Measurements from ENCODE around the gene SDF2L1. TPM values are rescaled to one million over a fixed set of nuclear protein-coding genes. Genes with fewer than 3 reads are reported as not detected.

SDF2L1 gene
- total and polyA plus RNA-seq, 9 of the 15 experiments (the other 6 are each of a cell fraction or from before 2014, with no cell fraction given), result 15.1 to 989 (median 124) TPM

GRCh38 chr22:21629255-21630149, 12.6 kb upstream of the SDF2L1 start, which contains the start of gene YDJC (continued):
- TF ChIP-seq JUND (IDR thresholded peaks at IDR 0.05; ENCODE audit: borderline replicate concordance, low read depth, low read length), result peak; percentile 94
- no peak for TF ChIP-seq JUND (tag; IDR thresholded peaks at IDR 0.05; ENCODE audit: borderline replicate concordance, low read depth, low read length)
- no peak for TF ChIP-seq SOX6 (IDR thresholded peaks at IDR 0.05)
- no peak for TF ChIP-seq KDM1A (IDR thresholded peaks at IDR 0.05)
- TF ChIP-seq CTBP1 (IDR thresholded peaks at IDR 0.05; ENCODE audit: borderline replicate concordance), result no peak
- no peak for TF ChIP-seq ZNF280B (CRISPR knock-in tag; IDR thresholded peaks at IDR 0.05)
- TF ChIP-seq E4F1 (CRISPR knock-in tag; IDR thresholded peaks at IDR 0.05; ENCODE audit: borderline replicate concordance), result no peak
- no peak for TF ChIP-seq SUPT5H (IDR thresholded peaks at IDR 0.05)
- TF ChIP-seq THRA (IDR thresholded peaks at IDR 0.05), result no peak
- no peak for TF ChIP-seq ZBTB8A (IDR thresholded peaks at IDR 0.05; ENCODE audit: partially characterized antibody)
